OCI-LY3 (cell line): ENCODE data around the gene RBPJ.

Experiments
- EZH2phosphoT487 ChIP-seq: fragments of 200-600 bp; shearing (Covaris generic); IDR thresholded peaks from 2 replicates; pipeline ENCODE4 v1.6.1; 2018; ENCODE audit warnings: antibody characterized with exemption, mixed run types, low read depth
- TF ChIP-seq, protein P1 (sequence below): fragments of 200-600, 300-600 bp; sonication (generic); IDR thresholded peaks from 2 replicates; pipeline ENCODE4 v1.5.1; 2014; ENCODE audit warnings: antibody characterized with exemption, low read length, low read depth

DNA sequence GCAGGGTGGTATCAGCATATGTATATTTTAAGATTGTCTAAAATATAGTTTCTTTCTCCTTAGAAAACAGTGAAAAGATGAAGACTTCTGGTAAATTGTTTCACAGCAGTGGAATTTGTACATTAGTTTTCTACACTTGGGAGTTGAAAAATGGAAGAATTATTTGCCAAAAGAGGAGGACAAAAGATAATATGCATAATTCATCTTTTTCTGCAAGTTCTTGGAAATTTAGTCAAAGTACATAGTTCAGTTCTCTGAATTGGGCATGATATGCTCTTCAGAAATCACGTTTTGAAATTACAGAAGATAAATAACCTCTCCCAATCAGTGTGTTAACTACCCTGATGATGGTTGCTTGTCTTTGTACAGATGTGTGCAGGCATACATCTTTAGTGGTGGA lies 47.0 kb downstream of the RBPJ start:
- TF ChIP-seq, protein P1, sequence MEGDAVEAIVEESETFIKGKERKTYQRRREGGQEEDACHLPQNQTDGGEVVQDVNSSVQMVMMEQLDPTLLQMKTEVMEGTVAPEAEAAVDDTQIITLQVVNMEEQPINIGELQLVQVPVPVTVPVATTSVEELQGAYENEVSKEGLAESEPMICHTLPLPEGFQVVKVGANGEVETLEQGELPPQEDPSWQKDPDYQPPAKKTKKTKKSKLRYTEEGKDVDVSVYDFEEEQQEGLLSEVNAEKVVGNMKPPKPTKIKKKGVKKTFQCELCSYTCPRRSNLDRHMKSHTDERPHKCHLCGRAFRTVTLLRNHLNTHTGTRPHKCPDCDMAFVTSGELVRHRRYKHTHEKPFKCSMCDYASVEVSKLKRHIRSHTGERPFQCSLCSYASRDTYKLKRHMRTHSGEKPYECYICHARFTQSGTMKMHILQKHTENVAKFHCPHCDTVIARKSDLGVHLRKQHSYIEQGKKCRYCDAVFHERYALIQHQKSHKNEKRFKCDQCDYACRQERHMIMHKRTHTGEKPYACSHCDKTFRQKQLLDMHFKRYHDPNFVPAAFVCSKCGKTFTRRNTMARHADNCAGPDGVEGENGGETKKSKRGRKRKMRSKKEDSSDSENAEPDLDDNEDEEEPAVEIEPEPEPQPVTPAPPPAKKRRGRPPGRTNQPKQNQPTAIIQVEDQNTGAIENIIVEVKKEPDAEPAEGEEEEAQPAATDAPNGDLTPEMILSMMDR = no peak
- no peak for TF ChIP-seq EZH2phosphoT487
